Suprapubic skin (tissue), 4 donors: Measurements from ENCODE around the gene ZNF467. TPM values are rescaled to one million over a fixed set of nuclear protein-coding genes. Genes with fewer than 3 reads are reported as not detected.

ENCODE experiments used
- DNase-seq, 2 donors: peaks; one replicate each; pipeline ENCODE4 v3.0.0-alpha.2; 2019; ENCODE audit warnings: low spot score in 2 of 2
- H3K27ac ChIP-seq: fragments of 200-600 bp; sonication (generic); one replicate; pipeline ENCODE4 v1.5.1; 2019
- H3K27me3 ChIP-seq: fragments of 200-600 bp; sonication (generic); one replicate; pipeline ENCODE4 v1.5.1; 2019
- H3K36me3 ChIP-seq: fragments of 200-600 bp; sonication (generic); one replicate; pipeline ENCODE4 v1.5.1; 2019
- H3K4me1 ChIP-seq: fragments of 200-600 bp; sonication (generic); one replicate; pipeline ENCODE4 v1.5.1; 2019
- H3K4me3 ChIP-seq: fragments of 200-600 bp; sonication (generic); one replicate; pipeline ENCODE4 v1.5.1; 2019; ENCODE audit warnings: mild to moderate bottlenecking
- H3K9me3 ChIP-seq: fragments of 200-600 bp; sonication (generic); one replicate; pipeline ENCODE4 v1.5.1; 2019
- CTCF ChIP-seq, 2 donors: fragments of 200-600 bp in 1 of 2; fragments of 450-650 bp in 1 of 2; sonication (generic) in 1 of 2; IDR thresholded peaks; one replicate each; pipeline ENCODE4 v1.5.1; 2016 to 2019; ENCODE audit warnings: antibody characterized with exemption in 2 of 2, mild to moderate bottlenecking in 1 of 2, moderate library complexity in 1 of 2
- EP300 ChIP-seq: sonication (generic); formaldehyde crosslinking; IDR thresholded peaks from one replicate; pipeline ENCODE4 v1.6.1; 2017; ENCODE audit warnings: antibody characterized with exemption
- POLR2A ChIP-seq, 2 donors: fragments of 450-650 bp; IDR thresholded peaks; one replicate each; pipeline ENCODE4 v1.6.1; 2017; ENCODE audit warnings: antibody characterized with exemption in 2 of 2, mild to moderate bottlenecking in 2 of 2, moderate library complexity in 2 of 2
- POLR2AphosphoS5 ChIP-seq, 3 donors: sonication (generic); formaldehyde crosslinking; IDR thresholded peaks; one replicate each; pipeline ENCODE4 v1.6.1; 2017; ENCODE audit warnings: antibody characterized with exemption in 3 of 3
- WGBS: methylation state at CpG from one replicate; pipeline ENCODE4 v1.1.5; 2018; 5-methylcytosine and 5-hydroxymethylcytosine counted together
- total RNA-seq, 4 donors: library from RNA; depleted of rRNA; stranded (reverse); fragments of >200 nt; gene quantifications; one replicate each; pipeline ENCODE4 v1.1.0, GENCODE V29; 2016

ZNF467 gene
- total RNA-seq, 4 donors from 2014 or later = 2.9 to 10.8 (median 4.6) TPM

GRCh38 chr7:149725426-149725821 lies 48.0 kb downstream of the ZNF467 start:
- no peaks in the 10 kb centered on the region for H3K4me1 ChIP-seq
- H3K36me3 ChIP-seq = peaks cover 97% of the 10 kb centered on the region
- no peak for DNase-seq
- TF ChIP-seq CTCF (IDR thresholded peaks at IDR 0.05) = no peak
- TF ChIP-seq POLR2A (IDR thresholded peaks at IDR 0.05) = no peak
- TF ChIP-seq POLR2AphosphoS5 (IDR thresholded peaks at IDR 0.05) = no peak
- TF ChIP-seq EP300 = no peak
- no peak overlapping the region for H3K4me3 ChIP-seq
- no peaks in the 10 kb centered on the region for H3K27me3 ChIP-seq
- 78% methylated on average over 12 of the region's 12 CpGs for WGBS
- no peaks in the 10 kb centered on the region for H3K9me3 ChIP-seq
- H3K27ac ChIP-seq = no peak overlapping the region

GRCh38 chr7:149724661-149725425 lies 48.5 kb downstream of the ZNF467 start:
- Histone ChIP-seq H3K4me1 (no peaks in the 10 kb centered on the region), H3K27ac (no peak overlapping the region), H3K27me3 (no peaks in the 10 kb centered on the region), H3K4me3 (no peak overlapping the region), H3K9me3 (no peaks in the 10 kb centered on the region), H3K36me3 (peaks cover 91% of the 10 kb centered on the region)
- 90% methylated on average over 9 of the region's 12 CpGs for WGBS
- TF ChIP-seq POLR2A (IDR thresholded peaks at IDR 0.05) = no peak
- TF ChIP-seq CTCF (IDR thresholded peaks at IDR 0.05) = no peak
- TF ChIP-seq POLR2AphosphoS5 (IDR thresholded peaks at IDR 0.05) = no peak
- no peak for TF ChIP-seq EP300
- peak in 1 of 2 donors; percentile 49 for DNase-seq

GRCh38 chr7:149723795-149724495 lies 49.4 kb downstream of the ZNF467 start:
- Histone ChIP-seq H3K4me3 (no peak overlapping the region), H3K27ac (no peak overlapping the region), H3K4me1 (no peaks in the 10 kb centered on the region), H3K9me3 (no peaks in the 10 kb centered on the region), H3K27me3 (no peaks in the 10 kb centered on the region), H3K36me3 (peaks cover 82% of the 10 kb centered on the region)
- 98% methylated on average over 14 of the region's 15 CpGs for WGBS
- no peak for TF ChIP-seq POLR2AphosphoS5 (IDR thresholded peaks at IDR 0.05)
- no peak for TF ChIP-seq POLR2A (IDR thresholded peaks at IDR 0.05)
- no peak for TF ChIP-seq EP300
- no peak for TF ChIP-seq CTCF (IDR thresholded peaks at IDR 0.05)
- peak in 1 of 2 donors; percentile 64 for DNase-seq

- H3K27me3 ChIP-seq = no peaks in the 10 kb centered on the region
- peaks cover 75% of the 10 kb centered on the region for H3K36me3 ChIP-seq
- DNase-seq = peak in 1 of 2 donors; percentile 57
- TF ChIP-seq CTCF (IDR thresholded peaks at IDR 0.05) (no peak), EP300 (no peak), POLR2AphosphoS5 (IDR thresholded peaks at IDR 0.05) (no peak), POLR2A (IDR thresholded peaks at IDR 0.05) (no peak)
- 95% methylated on average over 11 of the region's 13 CpGs for WGBS
- H3K9me3 ChIP-seq = no peaks in the 10 kb centered on the region
- no peaks in the 10 kb centered on the region for H3K4me1 ChIP-seq
- H3K4me3 ChIP-seq = no peak overlapping the region
- no peak overlapping the region for H3K27ac ChIP-seq
These were observed 50.2 kb downstream of the ZNF467 start for GRCh38 chr7:149723082-149723767.
